OCI-LY7 (cell line): Measurements from ENCODE around the gene TMEM9B. TPM values are rescaled to one million over a fixed set of nuclear protein-coding genes. Genes with fewer than 3 reads are reported as not detected.

Experiments
- BruUV-seq: library from RNA; stranded (reverse); fragments of 400-500 nt; replicated peaks from 2 replicates; lab custom pipeline; 2021; lab: Mats Ljungman, UMichigan
- CTCF ChIA-PET: fragments of 300-600 bp; sonication (Branson Sonifier 250); formaldehyde crosslinking; loops from one replicate; lab custom pipeline; 2022; ENCODE audit warnings: antibody characterized with exemption; ENCODE audit not compliant: unreplicated experiment; lab: Charles Lee
- POLR2A ChIA-PET: fragments of 300-600 bp; sonication (Branson Sonifier 250); formaldehyde crosslinking; loops from one replicate; lab custom pipeline; 2022; ENCODE audit warnings: antibody characterized with exemption; lab: Charles Lee
- DNase-seq: peaks from one replicate; pipeline ENCODE4 v3.0.0-alpha.2; 2015; ENCODE audit warnings: low spot score
- H2AFZ ChIP-seq: fragments of 200-600 bp; sonication (generic), shearing (Covaris generic); 2 replicates; pipeline ENCODE4 v1.6.1; 2014; ENCODE audit warnings: mild to moderate bottlenecking, antibody characterized with exemption, low read length, moderate library complexity
- H3K27ac ChIP-seq: fragments of 200-600 bp; sonication (generic); 2 replicates; pipeline ENCODE4 v1.5.1; 2014; ENCODE audit warnings: mixed run types, low read depth, mild to moderate bottlenecking, moderate library complexity, low read length, inconsistent platforms; ENCODE audit not compliant: poor library complexity, severe bottlenecking
- H3K36me3 ChIP-seq: fragments of 200-600 bp; sonication (generic); 2 replicates; pipeline ENCODE4 v1.6.1; 2014; ENCODE audit warnings: mild to moderate bottlenecking, antibody characterized with exemption, low read length, moderate library complexity, mixed read lengths; ENCODE audit not compliant: insufficient read depth
- H3K4me1 ChIP-seq: fragments of 200-600 bp; sonication (generic); 2 replicates; pipeline ENCODE4 v1.5.1; 2014; ENCODE audit warnings: mild to moderate bottlenecking, low read length; ENCODE audit not compliant: insufficient read depth, poor library complexity, severe bottlenecking
- H3K4me2 ChIP-seq: fragments of 200-600 bp; sonication (generic); 2 replicates; pipeline ENCODE4 v1.6.1; 2014; ENCODE audit warnings: mild to moderate bottlenecking, low read length
- H3K4me3 ChIP-seq: fragments of 200-600 bp; sonication (generic); 2 replicates; pipeline ENCODE4 v1.5.1; 2014; ENCODE audit warnings: mild to moderate bottlenecking, low read depth, low read length; ENCODE audit not compliant: poor library complexity, severe bottlenecking
- H3K79me2 ChIP-seq: fragments of 200-600 bp; sonication (generic); 2 replicates; pipeline ENCODE4 v1.6.1; 2016; ENCODE audit warnings: low read depth, mild to moderate bottlenecking, low read length, moderate library complexity, mixed read lengths; ENCODE audit not compliant: insufficient read depth
- H3K9me2 ChIP-seq: fragments of 200-600 bp; sonication (generic); 2 replicates; pipeline ENCODE4 v1.6.1; 2016; ENCODE audit warnings: mild to moderate bottlenecking, low read length, mixed read lengths; ENCODE audit not compliant: insufficient read depth
- H3K9me3 ChIP-seq: fragments of 200-600 bp; sonication (generic); 2 replicates; pipeline ENCODE4 v1.6.1; 2014; ENCODE audit warnings: mild to moderate bottlenecking, mixed run types, low read length, mixed read lengths
- H4K20me1 ChIP-seq: fragments of 200-600 bp; sonication (generic); 2 replicates; pipeline ENCODE4 v1.6.1; 2014; ENCODE audit warnings: mild to moderate bottlenecking, antibody characterized with exemption, low read length, moderate library complexity, mixed read lengths; ENCODE audit not compliant: insufficient read depth
- CTCF ChIP-seq: fragments of 200-600 bp; sonication (generic); conservative IDR thresholded peaks from 2 replicates; pipeline ENCODE4 v1.5.1; 2014; ENCODE audit warnings: mild to moderate bottlenecking, antibody characterized with exemption, low read length, moderate library complexity, mixed read lengths
- EZH2phosphoT487 ChIP-seq: fragments of 200-600 bp; sonication (generic); IDR thresholded peaks from 2 replicates; pipeline ENCODE4 v1.6.1; 2018; ENCODE audit warnings: low read depth, borderline replicate concordance, mild to moderate bottlenecking, mixed run types, antibody characterized with exemption, low read length, moderate library complexity, mixed read lengths
- intact Hi-C: fragments of 100-400 bp; cut with micrococcal nuclease; formaldehyde crosslinking; loops from one replicate; pipeline ENCODE4 v1.10.0; 2022; ENCODE audit not compliant: unreplicated experiment
- total RNA-seq, 2 experiments: library from RNA; depleted of rRNA in 1 of 2; stranded (reverse); fragments of >200 nt in 1 of 2; shearing (Covaris generic) in 1 of 2; gene quantifications; 2 replicates each; pipeline ENCODE4 v1.2.3, GENCODE V29; 2014 to 2022

Gene TMEM9B
- total RNA-seq, 2 experiments from 2014 or later = 13.0 to 13.4 TPM

- intact Hi-C loops = no loop called here
- Histone ChIP-seq H3K27ac (no peak overlapping the region), H3K9me2 (no peaks in the 10 kb centered on the region), H3K4me3 (no peak overlapping the region), H3K4me1 (no peaks in the 10 kb centered on the region), H3K36me3 (no peaks in the 10 kb centered on the region), H3K9me3 (no peaks in the 10 kb centered on the region), H3K79me2 (no peaks in the 10 kb centered on the region), H4K20me1 (no peaks in the 10 kb centered on the region), H3K4me2 (no peak overlapping the region), H2AFZ (no peak overlapping the region)
- BruUV-seq = no TSS peak
- TF ChIP-seq CTCF = no peak
- DNase-seq = no peak
- POLR2A ChIA-PET = interaction anchor here (0.5 kb wide), 1 partner anchor 958 kb away, joined by 3 read pairs; no protein-coding TSS in a partner anchor
- CTCF ChIA-PET = no interaction called here
Observed at GRCh38 chr11:8933931-8934330, 30.3 kb downstream of the TMEM9B start.

GRCh38 chr11:8932564-8933180 is 31.6 kb downstream of the TMEM9B start, which contains the start of gene C11orf16:
C11orf16 (minus strand) TSS chr11:8932947; CDS start chr11:8932308, 639 bp downstream.
- no peaks in the 10 kb centered on the region for H3K9me3 ChIP-seq
- H3K4me1 ChIP-seq = no peaks in the 10 kb centered on the region
- CTCF ChIA-PET = no interaction called here
- no peak within 1 kb of the TSS for H3K27ac ChIP-seq
- intact Hi-C loops = no loop called here
- BruUV-seq = no TSS peak
- no peaks in the 10 kb centered on the region for H3K9me2 ChIP-seq
- H3K4me2 ChIP-seq = no peak within 1 kb of the TSS
- no peak within 1 kb of the TSS for H3K4me3 ChIP-seq
- no peaks in the 10 kb centered on the region for H4K20me1 ChIP-seq
- H2AFZ ChIP-seq = no peak within 1 kb of the TSS
- H3K36me3 ChIP-seq = no peaks in the 10 kb centered on the region
- DNase-seq = no peak
- H3K79me2 ChIP-seq = no peaks in the 10 kb centered on the region
- POLR2A ChIA-PET = no interaction called here
- TF ChIP-seq EZH2phosphoT487 (no peak), CTCF (no peak)

- CTCF ChIA-PET = no interaction called here
- Histone ChIP-seq H3K9me3 (no peaks in the 10 kb centered on the region), H3K4me3 (no peak overlapping the region), H3K27ac (no peak overlapping the region), H3K4me1 (no peaks in the 10 kb centered on the region), H2AFZ (no peak overlapping the region), H3K4me2 (no peak overlapping the region), H3K79me2 (no peaks in the 10 kb centered on the region), H4K20me1 (no peaks in the 10 kb centered on the region), H3K36me3 (no peaks in the 10 kb centered on the region), H3K9me2 (no peaks in the 10 kb centered on the region)
- intact Hi-C loops = no loop called here
- TF ChIP-seq EZH2phosphoT487 (no peak), CTCF (no peak)
- BruUV-seq = no TSS peak
- POLR2A ChIA-PET = interaction anchor here (0.6 kb wide), 1 partner anchor 19 kb away, joined by 6 read pairs; the partner anchor contains the start of gene AKIP1
- DNase-seq = no peak
Observed at GRCh38 chr11:8930456-8931175, 33.6 kb downstream of the TMEM9B start.
